CD14-positive monocyte (primary cell): ENCODE data around the gene SYT13. TPM values are rescaled to one million over a fixed set of nuclear protein-coding genes. Genes with fewer than 3 reads are reported as not detected.

Source experiments
- DNase-seq, 3 donors: peaks; one replicate each; pipeline ENCODE4 v3.0.0-alpha.2; 2011 to 2022
- H2AFZ ChIP-seq: 2 replicates; pipeline ENCODE4 v1.6.0; 2012; ENCODE audit warnings: mild to moderate bottlenecking, low read depth, low read length, inconsistent platforms; ENCODE audit not compliant: insufficient read depth, poor library complexity, severe bottlenecking
- H3K27ac ChIP-seq, 2 donors: 1 replicate in 1 of 2; 2 replicates in 1 of 2; pipeline ENCODE4 v1.5.1; 2012 to 2013; ENCODE audit warnings: low read length in 2 of 2, control low read depth in 1 of 2, inconsistent platforms in 1 of 2, low read depth in 1 of 2, mild to moderate bottlenecking in 1 of 2
- H3K27me3 ChIP-seq, 2 donors: one replicate each; pipeline versions ENCODE4 v1.6.0 to v1.6.1; 2011 to 2013; ENCODE audit warnings: low read length in 2 of 2; ENCODE audit not compliant: control insufficient read depth in 2 of 2, insufficient read depth in 2 of 2
- H3K36me3 ChIP-seq, 2 donors: replicated peaks in 1 of 2; 1 replicate in 1 of 2; 2 replicates in 1 of 2; pipeline versions ENCODE4 v1.5.1 to v1.6.1; 2012 to 2013; ENCODE audit warnings: low read length in 2 of 2, control low read depth in 1 of 2, inconsistent platforms in 1 of 2, mild to moderate bottlenecking in 1 of 2; ENCODE audit not compliant: insufficient read depth in 2 of 2, control insufficient read depth in 1 of 2
- H3K4me1 ChIP-seq, 2 donors: 1 replicate in 1 of 2; 2 replicates in 1 of 2; pipeline versions ENCODE4 v1.5.1 to v1.6.1; 2012 to 2013; ENCODE audit warnings: low read length in 2 of 2, control low read depth in 1 of 2, inconsistent platforms in 1 of 2, mild to moderate bottlenecking in 1 of 2, moderate library complexity in 1 of 2; ENCODE audit not compliant: insufficient read depth in 2 of 2, control insufficient read depth in 1 of 2
- H3K4me2 ChIP-seq: replicated peaks from 2 replicates; pipeline ENCODE3; 2012; ENCODE audit warnings: low read length, moderate library complexity, mild to moderate bottlenecking; ENCODE audit not compliant: poor library complexity, severe bottlenecking; ENCODE audit errors: extremely low read depth
- H3K4me3 ChIP-seq, 3 experiments: fragments of 200-600 bp in 1 of 3; sonication (generic) in 1 of 3; replicated peaks in 1 of 3; 1 replicate in 2 of 3; 2 replicates in 1 of 3; pipeline ENCODE4 v1.5.1; 2011 to 2013; ENCODE audit warnings: low read length in 3 of 3, mild to moderate bottlenecking in 3 of 3, control low read depth in 2 of 3, low read depth in 2 of 3, inconsistent platforms in 1 of 3, moderate library complexity in 1 of 3
- H3K79me2 ChIP-seq: 2 replicates; pipeline ENCODE4 v1.6.0; 2012; ENCODE audit warnings: mild to moderate bottlenecking, control low read depth, inconsistent platforms, low read length, moderate library complexity; ENCODE audit not compliant: insufficient read depth
- H3K9ac ChIP-seq: 2 replicates; pipeline ENCODE4 v1.6.0; 2017; ENCODE audit warnings: low read length, mild to moderate bottlenecking; ENCODE audit not compliant: insufficient read depth, poor library complexity, severe bottlenecking
- H3K9me3 ChIP-seq, 2 donors: replicated peaks in 1 of 2; 1 replicate in 1 of 2; 2 replicates in 1 of 2; pipeline versions ENCODE4 v1.5.1 to v1.6.1; 2012 to 2013; ENCODE audit warnings: low read length in 2 of 2, control low read depth in 1 of 2; ENCODE audit not compliant: control insufficient read depth in 1 of 2, insufficient read depth in 1 of 2
- H4K20me1 ChIP-seq: 2 replicates; pipeline ENCODE4 v1.6.0; 2012; ENCODE audit warnings: mild to moderate bottlenecking, low read length, control low read depth, moderate library complexity; ENCODE audit not compliant: insufficient read depth
- H3K27ac Mint-ChIP-seq, 7 donors: one replicate each; pipeline ENCODE4 v1.8.0; 2020; ENCODE audit warnings: mild to moderate bottlenecking in 7 of 7, mixed read lengths in 7 of 7, moderate library complexity in 6 of 7, inconsistent platforms in 2 of 7
- H3K27me3 Mint-ChIP-seq, 3 donors: one replicate each; pipeline ENCODE4 v1.8.0; 2021 to 2022; ENCODE audit warnings: low read depth in 3 of 3, mild to moderate bottlenecking in 3 of 3, mixed read lengths in 3 of 3, moderate library complexity in 3 of 3, inconsistent platforms in 1 of 3
- H3K36me3 Mint-ChIP-seq, 2 donors: one replicate each; pipeline ENCODE4 v1.8.0; 2020; ENCODE audit warnings: mixed read lengths in 2 of 2, inconsistent platforms in 1 of 2, mild to moderate bottlenecking in 1 of 2
- H3K4me1 Mint-ChIP-seq: one replicate; pipeline ENCODE4 v1.8.0; 2020; ENCODE audit warnings: mild to moderate bottlenecking, mixed read lengths
- H3K4me3 Mint-ChIP-seq, 2 donors: one replicate each; pipeline ENCODE4 v1.8.0; 2020; ENCODE audit warnings: mild to moderate bottlenecking in 2 of 2, mixed read lengths in 2 of 2, moderate library complexity in 1 of 2
- H3K9me3 Mint-ChIP-seq, 7 donors: one replicate each; pipeline ENCODE4 v1.8.0; 2020 to 2022; ENCODE audit warnings: mixed read lengths in 7 of 7, mild to moderate bottlenecking in 6 of 7, moderate library complexity in 6 of 7, inconsistent platforms in 2 of 7
- CTCF ChIP-seq: fragments of 200-600 bp; IDR thresholded peaks from one replicate; pipeline ENCODE4 v1.8.0; 2022; ENCODE audit warnings: antibody characterized with exemption, mild to moderate bottlenecking
- WGBS: methylation state at CpG from one replicate; pipeline ENCODE4 v1.1.5; 2013; ENCODE audit warnings: missing lambda C conversion rate; ENCODE audit not compliant: insufficient coverage; 5-methylcytosine and 5-hydroxymethylcytosine counted together
- intact Hi-C, 2 donors: fragments of 100-400 bp; cut with micrococcal nuclease; formaldehyde crosslinking; loops; one replicate each; pipeline versions ENCODE4 v1.15.0 to v1.15.1; 2023
- polyA plus RNA-seq, 3 donors: library from polyadenylated mRNA; depleted of rRNA in 1 of 3; unstranded in 2 of 3; stranded (reverse) in 1 of 3; fragments of 300-500 nt in 2 of 3; fragments of >200 nt in 1 of 3; fragmentation: Illumina TruSeq in 2 of 3; gene quantifications; 1 replicate in 2 of 3; 2 replicates in 1 of 3; pipeline ENCODE4 v1.2.3, GENCODE V29; 2012 to 2021

The SYT13 gene
- polyA plus RNA-seq, 3 donors: not detected

- WGBS: 83% methylated on average over 3 of the region's 8 CpGs
- H3K4me3 Mint-ChIP-seq: no peak overlapping the region
- Histone ChIP-seq H3K27me3 (no peaks in the 10 kb centered on the region), H3K4me1 (no peaks in the 10 kb centered on the region), H3K36me3 (no peaks in the 10 kb centered on the region), H2AFZ (no peak overlapping the region), H3K9me3 (no peaks in the 10 kb centered on the region), H3K79me2 (no peaks in the 10 kb centered on the region), H3K27ac (no peak overlapping the region), H4K20me1 (no peaks in the 10 kb centered on the region), H3K9ac (no peak overlapping the region), H3K4me3 (no peak overlapping the region), H3K4me2 (no peak overlapping the region)
- TF ChIP-seq CTCF: no peak
- peaks cover 0 to 1% (median 0%) of the 10 kb centered on the region in 3 donors for H3K27me3 Mint-ChIP-seq
- intact Hi-C loops: no loop called here
- no peak overlapping the region for H3K27ac Mint-ChIP-seq
- no peak for DNase-seq
- H3K9me3 Mint-ChIP-seq: peaks cover 0 to 1% (median 0%) of the 10 kb centered on the region in 7 donors
- H3K36me3 Mint-ChIP-seq: peaks cover 3 to 5% of the 10 kb centered on the region in 2 donors
- peaks cover 6% of the 10 kb centered on the region for H3K4me1 Mint-ChIP-seq
Observed at GRCh38 chr11:45204761-45205160, 81.4 kb downstream of the SYT13 start.

GRCh38 chr11:45193695-45194094 lies 92.4 kb downstream of the SYT13 start:
- Histone ChIP-seq H2AFZ (no peak overlapping the region), H3K27ac (no peak overlapping the region), H3K36me3 (no peaks in the 10 kb centered on the region), H3K79me2 (no peaks in the 10 kb centered on the region), H3K4me2 (no peak overlapping the region), H4K20me1 (no peaks in the 10 kb centered on the region), H3K4me3 (no peak overlapping the region), H3K27me3 (no peaks in the 10 kb centered on the region), H3K4me1 (no peaks in the 10 kb centered on the region), H3K9ac (no peak overlapping the region), H3K9me3 (no peaks in the 10 kb centered on the region)
- Mint-ChIP-seq H3K36me3 (peaks cover 2 to 3% of the 10 kb centered on the region in 2 donors), H3K4me1 (no peaks in the 10 kb centered on the region), H3K4me3 (no peak overlapping the region), H3K27ac (no peak overlapping the region), H3K27me3 (peaks cover 0 to 4% (median 1%) of the 10 kb centered on the region in 3 donors), H3K9me3 (no peaks in the 10 kb centered on the region)
- no peak for DNase-seq
- TF ChIP-seq CTCF: no peak
- 93% methylated on average over 6 of the region's 6 CpGs for WGBS
- intact Hi-C loops: no loop called here

Other genes with a start within 250 kb of the SYT13 start
- 1 to 10 TPM in 1 of 3 donors, under 1 TPM in 1, not detected in 1; 0.48 to 1.8 TPM for gene PRDM11, start 139.7 kb downstream of the SYT13 start, polyA plus RNA-seq